ENCODE measurements around the gene MCTP2. TPM values are rescaled to one million over a fixed set of nuclear protein-coding genes. Genes with fewer than 3 reads are reported as not detected.

Gene MCTP2
- total RNA-seq, 4 donors from 2014 or later: 1.5 to 10.3 (median 5.7) TPM

DNA sequence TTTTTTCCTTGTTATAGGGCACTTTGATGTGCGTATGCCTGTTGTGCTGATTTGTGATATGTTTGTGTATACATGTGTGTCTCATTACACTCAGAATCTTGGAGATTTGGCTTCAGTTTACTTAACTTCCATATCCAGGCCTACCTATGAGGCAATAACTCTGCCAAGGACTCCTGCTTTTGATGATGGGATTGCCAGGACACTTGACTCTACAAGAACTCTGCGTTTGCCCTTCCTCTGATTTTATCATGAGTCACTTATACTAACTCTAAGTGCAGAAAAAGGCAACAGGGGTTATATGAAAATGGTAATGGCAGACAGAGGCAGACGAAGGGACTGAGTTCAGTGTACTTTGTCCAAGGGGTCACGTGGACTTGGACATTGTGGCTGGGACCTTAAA, 33.6 kb downstream of the MCTP2 start:
- Histone ChIP-seq H3K4me1 (no peaks in the 10 kb centered on the region), H3K4me3 (no peak overlapping the region), H3K27ac (no peak overlapping the region), H3K27me3 (peaks cover 1% of the 10 kb centered on the region), H3K9me3 (no peaks in the 10 kb centered on the region), H3K36me3 (no peaks in the 10 kb centered on the region)
- TF ChIP-seq POLR2AphosphoS5 (IDR thresholded peaks at IDR 0.05) (no peak), POLR2A (IDR thresholded peaks at IDR 0.05) (no peak), CTCF (IDR thresholded peaks at IDR 0.05) (no peak), EP300 (IDR thresholded peaks at IDR 0.05) (no peak)
- ATAC-seq: no peak
- 77 to 95% methylated on average over 3 to 4 of the region's 4 CpGs for WGBS, 2 donors (ENCODE audit: low coverage in 1 of 2)

DNA sequence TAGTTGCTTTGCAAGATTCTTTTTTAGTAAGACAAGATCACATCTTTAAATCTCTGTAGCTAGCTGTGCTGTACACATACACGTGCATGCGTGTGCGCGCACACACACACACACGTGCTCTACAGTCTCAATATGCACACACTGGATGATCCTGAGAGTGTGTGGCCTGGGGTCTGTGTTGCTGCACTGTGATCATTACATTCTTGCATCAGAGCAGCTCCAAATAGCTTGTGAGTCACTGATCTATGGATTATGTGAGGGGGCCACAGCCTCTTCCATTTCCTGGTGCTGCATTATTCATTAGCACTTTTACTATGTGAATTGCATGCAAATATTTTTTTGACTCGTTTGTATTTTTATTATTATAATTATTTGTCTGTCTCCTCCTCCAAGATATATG, 34.6 kb downstream of the MCTP2 start:
- TF ChIP-seq POLR2AphosphoS5 (IDR thresholded peaks at IDR 0.05) (no peak), CTCF (IDR thresholded peaks at IDR 0.05) (no peak), POLR2A (IDR thresholded peaks at IDR 0.05) (no peak), EP300 (IDR thresholded peaks at IDR 0.05) (no peak)
- no peak for ATAC-seq
- H3K27ac ChIP-seq: no peak overlapping the region
- 69 to 80% methylated on average over 6 of the region's 6 CpGs for WGBS, 2 donors (ENCODE audit: low coverage in 1 of 2)
- no peaks in the 10 kb centered on the region for H3K36me3 ChIP-seq
- no peak overlapping the region for H3K4me3 ChIP-seq
- H3K27me3 ChIP-seq: no peaks in the 10 kb centered on the region
- H3K4me1 ChIP-seq: no peaks in the 10 kb centered on the region
- no peaks in the 10 kb centered on the region for H3K9me3 ChIP-seq

DNA sequence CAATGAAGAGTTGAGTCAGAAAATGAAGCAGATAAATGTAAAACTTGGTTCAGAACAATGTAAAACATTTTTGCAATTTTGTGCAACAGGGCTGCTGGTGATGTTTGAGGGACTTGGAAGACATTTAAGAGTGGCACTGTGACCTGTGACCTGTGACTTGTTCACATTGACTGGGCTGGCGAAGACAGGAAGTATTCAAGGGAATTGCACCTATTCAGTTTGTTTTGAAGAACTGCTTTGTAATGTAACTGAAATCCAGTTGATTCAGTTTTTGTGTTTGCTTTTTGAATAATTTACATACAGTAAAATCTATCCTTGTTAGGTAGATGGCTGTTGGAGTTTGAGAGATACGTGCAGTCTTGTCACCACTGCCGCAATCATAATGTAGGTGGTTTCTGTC, 35.4 kb downstream of the MCTP2 start:
- no peak overlapping the region for H3K4me3 ChIP-seq
- 89 to 90% methylated on average over 3 of the region's 3 CpGs for WGBS, 2 donors (ENCODE audit: low coverage in 1 of 2)
- ATAC-seq: no peak
- H3K36me3 ChIP-seq: no peaks in the 10 kb centered on the region
- TF ChIP-seq CTCF (IDR thresholded peaks at IDR 0.05) (no peak), EP300 (IDR thresholded peaks at IDR 0.05) (no peak)
- no peak overlapping the region for H3K27ac ChIP-seq
- no peaks in the 10 kb centered on the region for H3K4me1 ChIP-seq
- H3K9me3 ChIP-seq: no peaks in the 10 kb centered on the region
- H3K27me3 ChIP-seq: no peaks in the 10 kb centered on the region

DNA sequence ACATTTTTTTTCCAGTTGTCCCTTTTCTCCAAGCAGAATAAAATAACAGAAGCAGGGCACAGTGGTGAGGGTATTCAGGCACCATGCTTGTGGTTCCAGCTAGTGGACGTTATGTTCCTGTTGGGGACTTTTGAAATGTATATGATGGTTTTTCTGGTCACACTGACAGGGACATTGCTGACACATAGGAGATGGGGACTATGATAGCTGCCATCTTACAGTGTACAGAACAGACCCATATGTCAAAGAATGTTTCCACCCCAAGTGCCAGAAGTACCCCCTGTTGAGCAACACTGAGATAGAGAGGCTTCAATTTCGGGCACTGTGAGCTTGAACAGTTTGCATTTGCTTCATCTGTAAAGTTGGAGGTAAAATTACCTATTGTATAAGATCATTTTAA, 38.6 kb downstream of the MCTP2 start:
- Histone ChIP-seq H3K4me1 (no peaks in the 10 kb centered on the region), H3K4me3 (no peak overlapping the region), H3K27me3 (no peaks in the 10 kb centered on the region), H3K27ac (no peak overlapping the region), H3K36me3 (no peaks in the 10 kb centered on the region), H3K9me3 (no peaks in the 10 kb centered on the region)
- TF ChIP-seq CTCF (IDR thresholded peaks at IDR 0.05): no peak
- TF ChIP-seq POLR2A (IDR thresholded peaks at IDR 0.05): no peak
- TF ChIP-seq EP300 (IDR thresholded peaks at IDR 0.05): no peak
- no peak for TF ChIP-seq POLR2AphosphoS5 (IDR thresholded peaks at IDR 0.05)
- no peak for ATAC-seq
- WGBS, 2 donors (ENCODE audit: low coverage in 1 of 2): 85 to 100% methylated on average over 1 to 2 of the region's 2 CpGs

GRCh38 chr15:94270570-94270969, 39.2 kb downstream of the MCTP2 start:
- Histone ChIP-seq H3K27ac (no peak overlapping the region), H3K9me3 (no peaks in the 10 kb centered on the region), H3K4me1 (no peaks in the 10 kb centered on the region), H3K36me3 (no peaks in the 10 kb centered on the region), H3K27me3 (no peaks in the 10 kb centered on the region), H3K4me3 (no peak overlapping the region)
- no peak for ATAC-seq
- 73 to 100% methylated on average over 2 of the region's 2 CpGs for WGBS, 2 donors (ENCODE audit: low coverage in 1 of 2)
- TF ChIP-seq CTCF (IDR thresholded peaks at IDR 0.05) (no peak), EP300 (IDR thresholded peaks at IDR 0.05) (no peak), POLR2AphosphoS5 (IDR thresholded peaks at IDR 0.05) (no peak), POLR2A (IDR thresholded peaks at IDR 0.05) (no peak)
